GM23338 (cell line): ENCODE results near the gene LRRC30. TPM values are rescaled to one million over a fixed set of nuclear protein-coding genes. Genes with fewer than 3 reads are reported as not detected.

ENCODE experiments used
- CTCF ChIP-seq, 2 experiments: fragments of 200-600 bp in 1 of 2; sonication (generic) in 1 of 2; conservative IDR thresholded peaks; 2 replicates each; pipeline versions ENCODE4 v1.5.1 to v1.6.1; 2016 to 2017; ENCODE audit warnings: antibody characterized with exemption in 2 of 2, low read depth in 2 of 2, mild to moderate bottlenecking in 2 of 2, moderate library complexity in 1 of 2
- EZH2phosphoT487 ChIP-seq: fragments of 200-600 bp; sonication (generic); IDR thresholded peaks from one replicate; pipeline ENCODE4 v1.8.1; 2018; ENCODE audit warnings: antibody characterized with exemption; ENCODE audit not compliant: unreplicated experiment
- ZNF462 ChIP-seq: fragments of 250-450 bp; sonication (Bioruptor Pico); IDR thresholded peaks from 2 replicates; pipeline ENCODE4 v1.5.0; 2020; ENCODE audit warnings: mild to moderate bottlenecking, moderate library complexity
- polyA plus RNA-seq: library from polyadenylated mRNA; unstranded; fragments of >200 nt; fragmentation: Nextera tagmentation; extraction: Ambion mirVana; gene quantifications from 2 replicates; pipeline ENCODE4 v1.2.1, GENCODE V29; 2016
- total RNA-seq: library from RNA; depleted of rRNA; stranded (reverse); fragments of >200 nt; shearing (Covaris generic); gene quantifications from 2 replicates; pipeline ENCODE4 v1.2.3, GENCODE V29; 2014; rRNA removed

The LRRC30 gene
- total and polyA plus RNA-seq, 2 experiments from 2014 or later, result not detected

- no peak for TF ChIP-seq CTCF (conservative IDR thresholded peaks at IDR 0.05; ENCODE audit: low read depth in 2 of 2)
- TF ChIP-seq EZH2phosphoT487, result no peak
- TF ChIP-seq ZNF462 (CRISPR knock-in tag), result no peak
Observed at GRCh38 chr18:7281579-7281978, 50.7 kb downstream of the LRRC30 start (continued).

Other genes with a start within 250 kb of the LRRC30 start
- gene LAMA1, start 113.3 kb upstream of the LRRC30 start, total RNA-seq, result 47.6 and 52.3 TPM in 2 replicates
- gene LAMA1, start 113.3 kb upstream of the LRRC30 start, polyA plus RNA-seq, result 14.8 and 15.9 TPM in 2 replicates